Measurements from ENCODE around the gene LRRC27.

The LRRC27 gene

DNA sequence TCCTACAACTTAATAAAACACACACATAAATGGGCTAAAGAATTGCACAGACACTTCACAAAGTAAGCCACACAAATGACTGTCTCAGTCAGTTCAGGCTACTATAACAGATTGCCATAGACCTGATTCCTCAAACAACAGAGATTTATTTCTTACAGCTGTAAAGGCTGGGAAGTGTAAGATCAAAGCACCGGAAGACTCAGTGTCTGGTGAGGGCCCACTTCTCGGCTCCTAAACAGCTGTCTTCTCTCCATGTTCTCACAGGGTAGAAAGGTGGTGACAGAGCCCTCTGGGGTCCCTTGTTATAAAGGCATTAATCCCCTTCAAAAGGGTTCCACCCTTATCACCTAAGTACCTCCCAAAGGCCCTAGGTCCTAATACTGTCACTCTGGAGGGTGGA lies 42.6 kb upstream of the LRRC27 start:
- H3K36me3 ChIP-seq (ENCODE audit: low read length) = no peaks in the 10 kb centered on the region
- no peak overlapping the region for H3K4me3 ChIP-seq (ENCODE audit: insufficient read depth, low read length, poor library complexity, severe bottlenecking)
- no peak overlapping the region for H3K4me2 ChIP-seq (ENCODE audit: low read depth, low read length, poor library complexity, severe bottlenecking)
- no peaks in the 10 kb centered on the region for H3F3A ChIP-seq (ENCODE audit: insufficient read depth)
- no peaks in the 10 kb centered on the region for H3K27me3 ChIP-seq (ENCODE audit: low read length)
- no peak overlapping the region for H3K9ac ChIP-seq (ENCODE audit: low read length)
- H3K79me2 ChIP-seq (ENCODE audit: insufficient read depth, low read length) = no peaks in the 10 kb centered on the region
- no peaks in the 10 kb centered on the region for H3K9me2 ChIP-seq (replicated peaks; ENCODE audit: insufficient read depth, low read length)
- no peak overlapping the region for H3K27ac ChIP-seq (ENCODE audit: low read depth, low read length)
- no peak overlapping the region for H2AFZ ChIP-seq (ENCODE audit: low read depth, low read length, severe bottlenecking)
- no peaks in the 10 kb centered on the region for H4K20me1 ChIP-seq (ENCODE audit: low read depth, low read length)
- H3K9me3 ChIP-seq (ENCODE audit: insufficient read depth, low read length) = no peaks in the 10 kb centered on the region
- TF ChIP-seq EZH2phosphoT487 (conservative IDR thresholded peaks at IDR 0.05; ENCODE audit: low read length) = no peak
- TF ChIP-seq, protein P1, sequence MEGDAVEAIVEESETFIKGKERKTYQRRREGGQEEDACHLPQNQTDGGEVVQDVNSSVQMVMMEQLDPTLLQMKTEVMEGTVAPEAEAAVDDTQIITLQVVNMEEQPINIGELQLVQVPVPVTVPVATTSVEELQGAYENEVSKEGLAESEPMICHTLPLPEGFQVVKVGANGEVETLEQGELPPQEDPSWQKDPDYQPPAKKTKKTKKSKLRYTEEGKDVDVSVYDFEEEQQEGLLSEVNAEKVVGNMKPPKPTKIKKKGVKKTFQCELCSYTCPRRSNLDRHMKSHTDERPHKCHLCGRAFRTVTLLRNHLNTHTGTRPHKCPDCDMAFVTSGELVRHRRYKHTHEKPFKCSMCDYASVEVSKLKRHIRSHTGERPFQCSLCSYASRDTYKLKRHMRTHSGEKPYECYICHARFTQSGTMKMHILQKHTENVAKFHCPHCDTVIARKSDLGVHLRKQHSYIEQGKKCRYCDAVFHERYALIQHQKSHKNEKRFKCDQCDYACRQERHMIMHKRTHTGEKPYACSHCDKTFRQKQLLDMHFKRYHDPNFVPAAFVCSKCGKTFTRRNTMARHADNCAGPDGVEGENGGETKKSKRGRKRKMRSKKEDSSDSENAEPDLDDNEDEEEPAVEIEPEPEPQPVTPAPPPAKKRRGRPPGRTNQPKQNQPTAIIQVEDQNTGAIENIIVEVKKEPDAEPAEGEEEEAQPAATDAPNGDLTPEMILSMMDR (IDR thresholded peaks at IDR 0.05; ENCODE audit: insufficient read depth, low read length, poor library complexity, severe bottlenecking) = no peak

DNA sequence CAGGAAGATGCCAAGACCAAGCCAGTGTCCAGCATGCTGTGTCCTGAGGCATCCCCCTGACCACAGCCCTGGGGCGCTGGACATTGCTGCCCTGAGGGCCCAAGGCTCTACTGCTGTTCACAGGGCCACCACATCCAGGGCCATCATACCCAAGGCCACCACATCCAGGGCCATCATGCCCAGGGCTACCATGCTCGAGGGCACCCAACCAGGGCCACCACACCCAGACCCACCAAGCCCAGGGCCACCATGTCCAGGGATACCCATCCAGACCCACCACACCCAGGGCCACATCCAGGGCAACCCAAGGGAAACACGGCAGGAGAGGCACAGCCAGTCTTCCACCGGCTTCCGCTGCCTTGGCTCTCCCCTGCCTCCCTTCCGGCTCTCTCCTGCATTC lies 41.4 kb upstream of the LRRC27 start:
- no peaks in the 10 kb centered on the region for H4K20me1 ChIP-seq (ENCODE audit: low read depth, low read length)
- no peak for TF ChIP-seq EZH2phosphoT487 (conservative IDR thresholded peaks at IDR 0.05; ENCODE audit: low read length)
- TF ChIP-seq, protein P1 (IDR thresholded peaks at IDR 0.05; ENCODE audit: insufficient read depth, low read length, poor library complexity, severe bottlenecking) = no peak
- no peak overlapping the region for H3K4me2 ChIP-seq (ENCODE audit: low read depth, low read length, poor library complexity, severe bottlenecking)
- H3K4me3 ChIP-seq (ENCODE audit: insufficient read depth, low read length, poor library complexity, severe bottlenecking) = no peak overlapping the region
- no peaks in the 10 kb centered on the region for H3K36me3 ChIP-seq (ENCODE audit: low read length)
- H3K9me3 ChIP-seq (ENCODE audit: insufficient read depth, low read length) = no peaks in the 10 kb centered on the region
- no peaks in the 10 kb centered on the region for H3F3A ChIP-seq (ENCODE audit: insufficient read depth)
- H3K27me3 ChIP-seq (ENCODE audit: low read length) = no peaks in the 10 kb centered on the region
- no peak overlapping the region for H3K9ac ChIP-seq (ENCODE audit: low read length)
- no peak overlapping the region for H3K27ac ChIP-seq (ENCODE audit: low read depth, low read length)
- no peak overlapping the region for H2AFZ ChIP-seq (ENCODE audit: low read depth, low read length, severe bottlenecking)
- no peaks in the 10 kb centered on the region for H3K9me2 ChIP-seq (replicated peaks; ENCODE audit: insufficient read depth, low read length)
- H3K79me2 ChIP-seq (ENCODE audit: insufficient read depth, low read length) = no peaks in the 10 kb centered on the region

DNA sequence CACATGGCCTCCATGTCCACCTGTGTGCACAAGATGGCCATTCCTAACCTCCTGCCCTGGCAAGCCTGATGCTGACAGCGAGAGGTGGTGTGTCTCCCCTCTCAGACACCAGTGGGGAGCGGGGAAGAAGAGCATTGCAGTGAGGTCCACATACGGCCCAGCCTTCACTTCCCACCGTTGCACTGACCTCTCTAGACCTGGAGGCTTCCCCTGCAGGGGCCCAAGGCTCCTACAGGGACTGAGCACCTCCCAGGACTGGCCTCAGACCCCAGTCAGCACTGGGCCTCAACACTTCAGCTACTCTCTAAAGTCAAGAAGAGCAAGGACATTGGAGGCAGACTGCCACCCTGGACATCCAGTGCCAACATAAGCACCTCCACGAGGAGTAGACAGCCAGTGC lies 40.2 kb upstream of the LRRC27 start:
- Histone ChIP-seq H3K27ac (ENCODE audit: low read depth, low read length) (no peak overlapping the region), H3K27me3 (ENCODE audit: low read length) (no peaks in the 10 kb centered on the region), H3K9ac (ENCODE audit: low read length) (no peak overlapping the region), H3K4me2 (ENCODE audit: low read depth, low read length, poor library complexity, severe bottlenecking) (no peak overlapping the region), H3K4me3 (ENCODE audit: insufficient read depth, low read length, poor library complexity, severe bottlenecking) (no peak overlapping the region), H4K20me1 (ENCODE audit: low read depth, low read length) (no peaks in the 10 kb centered on the region), H3K9me2 (replicated peaks; ENCODE audit: insufficient read depth, low read length) (no peaks in the 10 kb centered on the region), H2AFZ (ENCODE audit: low read depth, low read length, severe bottlenecking) (no peak overlapping the region), H3K9me3 (ENCODE audit: insufficient read depth, low read length) (no peaks in the 10 kb centered on the region), H3K36me3 (ENCODE audit: low read length) (no peaks in the 10 kb centered on the region), H3K79me2 (ENCODE audit: insufficient read depth, low read length) (no peaks in the 10 kb centered on the region), H3F3A (ENCODE audit: insufficient read depth) (no peaks in the 10 kb centered on the region)
- TF ChIP-seq, protein P1 (IDR thresholded peaks at IDR 0.05; ENCODE audit: insufficient read depth, low read length, poor library complexity, severe bottlenecking) = no peak
- no peak for TF ChIP-seq EZH2phosphoT487 (conservative IDR thresholded peaks at IDR 0.05; ENCODE audit: low read length)

Measured in SU-DHL-6 (cell line).